ENCODE data around the gene PRPS1L1.

DNA sequence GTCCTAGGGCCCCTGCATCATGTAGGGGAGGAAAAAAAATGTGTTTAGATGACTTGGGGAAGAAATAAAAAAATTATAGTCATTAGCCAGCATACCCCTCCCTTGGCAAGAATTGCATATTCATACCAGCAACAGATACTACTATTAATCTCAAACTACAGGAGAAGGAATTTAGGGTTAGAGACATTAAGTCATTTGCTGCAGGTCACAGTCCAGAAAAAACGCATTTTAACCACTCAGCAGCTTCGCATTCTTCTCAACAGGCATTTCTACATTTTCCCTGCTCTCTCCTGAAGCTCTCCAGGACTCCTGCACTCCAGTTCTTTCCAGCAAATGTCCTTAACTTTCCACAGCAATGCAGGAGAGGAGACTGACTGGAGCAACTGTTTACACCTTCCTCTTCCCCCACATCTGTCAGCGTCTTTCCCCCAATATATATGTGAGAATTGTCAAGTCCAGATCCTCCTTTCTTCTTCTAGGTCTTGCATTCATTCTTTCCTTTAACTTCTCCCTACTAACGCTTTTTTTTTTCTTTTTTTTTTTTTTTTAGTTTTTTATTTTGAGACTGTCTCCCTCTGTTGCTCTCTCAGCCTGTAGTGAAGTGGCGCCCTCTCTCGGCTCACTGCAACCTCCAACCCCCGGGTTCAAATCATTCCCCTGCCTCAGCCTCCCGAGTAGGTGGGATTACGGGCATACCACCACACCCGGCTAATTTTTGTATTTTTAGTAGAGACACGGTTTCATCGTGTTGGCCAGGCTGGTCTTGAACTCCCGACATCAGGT, 35.6 kb downstream of the PRPS1L1 start:
- TF ChIP-seq ZNF274 (IDR thresholded peaks at IDR 0.05; ENCODE audit: low read depth, low read length): no peak
- TF ChIP-seq YY1 (IDR thresholded peaks at IDR 0.05; ENCODE audit: insufficient read depth, insufficient read length): no peak
- TF ChIP-seq SUZ12 (IDR thresholded peaks at IDR 0.05; ENCODE audit: extremely low read depth, insufficient read depth, insufficient read length): no peak
